Cardiac muscle cell (in vitro differentiated cells and primary cell): Measurements from ENCODE around the gene TMEM235. TPM values are rescaled to one million over a fixed set of nuclear protein-coding genes. Genes with fewer than 3 reads are reported as not detected.

Experiments used
- DNase-seq, 2 donors: peaks; one replicate each; pipeline versions ENCODE4 v3.0.0 to v3.0.0-alpha.2; 2010 to 2017; ENCODE audit warnings: low read depth in 1 of 2, low spot score in 1 of 2
- H3K27ac ChIP-seq: fragments of 200-600 bp; sonication (generic); 2 replicates; pipeline ENCODE4 v1.5.1; 2016
- H3K27me3 ChIP-seq: fragments of 200-600 bp; sonication (generic); 2 replicates; pipeline ENCODE4 v1.6.0; 2016; ENCODE audit warnings: control low read depth
- H3K36me3 ChIP-seq: fragments of 200-600 bp; sonication (generic); 2 replicates; pipeline ENCODE4 v1.5.1; 2016; ENCODE audit warnings: control low read depth
- H3K4me1 ChIP-seq: fragments of 200-600 bp; sonication (generic); 2 replicates; pipeline ENCODE4 v1.8.1; 2017; ENCODE audit warnings: low read depth, mild to moderate bottlenecking, mixed run types
- H3K4me3 ChIP-seq: fragments of 200-600 bp; sonication (generic); 2 replicates; pipeline ENCODE4 v1.5.1; 2016; ENCODE audit warnings: mild to moderate bottlenecking
- H3K9me3 ChIP-seq: fragments of 200-600 bp; sonication (generic); 2 replicates; pipeline ENCODE4 v1.5.1; 2017; ENCODE audit warnings: low read depth, mild to moderate bottlenecking, control low read depth
- CTCF ChIP-seq: IDR thresholded peaks from 2 replicates; pipeline ENCODE4 v1.5.1; 2012; ENCODE audit warnings: low read depth, mild to moderate bottlenecking, low read length
- polyA plus RNA-seq: library from polyadenylated mRNA; unstranded; fragments of >200 nt; fragmentation: Nextera tagmentation; extraction: Ambion mirVana; gene quantifications from 2 replicates; pipeline ENCODE4 v1.2.1, GENCODE V29; 2016
- total RNA-seq: library from RNA; depleted of rRNA; stranded (reverse); fragments of >200 nt; gene quantifications from 2 replicates; pipeline ENCODE4 v1.2.3, GENCODE V29; 2016

Gene TMEM235
- total and polyA plus RNA-seq, 2 experiments from 2014 or later, result 2.0 to 2.3 TPM

- H3K36me3 ChIP-seq, result no peaks in the 10 kb centered on the region
- DNase-seq, result no peak
- no peak for TF ChIP-seq CTCF
- no peaks in the 10 kb centered on the region for H3K27me3 ChIP-seq
- H3K9me3 ChIP-seq, result no peaks in the 10 kb centered on the region
- no peak overlapping the region for H3K4me3 ChIP-seq
- H3K4me1 ChIP-seq, result peaks cover 40% of the 10 kb centered on the region
- peak overlapping the region; percentile 76 for H3K27ac ChIP-seq
These were observed 32.4 kb downstream of the TMEM235 start for GRCh38 chr17:78263736-78264340.

- H3K36me3 ChIP-seq, result no peaks in the 10 kb centered on the region
- no peak for TF ChIP-seq CTCF
- H3K27ac ChIP-seq, result no peak overlapping the region
- H3K9me3 ChIP-seq, result no peaks in the 10 kb centered on the region
- H3K4me3 ChIP-seq, result no peak overlapping the region
- DNase-seq, result no peak
- peaks cover 43% of the 10 kb centered on the region for H3K4me1 ChIP-seq
- H3K27me3 ChIP-seq, result no peaks in the 10 kb centered on the region
These were observed 33.2 kb downstream of the TMEM235 start for GRCh38 chr17:78264590-78264989.

GRCh38 chr17:78265121-78265520 lies 33.7 kb downstream of the TMEM235 start:
- Histone ChIP-seq H3K27ac (no peak overlapping the region), H3K4me3 (no peak overlapping the region), H3K27me3 (no peaks in the 10 kb centered on the region), H3K4me1 (peaks cover 46% of the 10 kb centered on the region), H3K36me3 (no peaks in the 10 kb centered on the region), H3K9me3 (no peaks in the 10 kb centered on the region)
- TF ChIP-seq CTCF, result no peak
- DNase-seq, result no peak

GRCh38 chr17:78266231-78266631 lies 34.8 kb downstream of the TMEM235 start:
- no peak overlapping the region for H3K4me3 ChIP-seq
- no peaks in the 10 kb centered on the region for H3K36me3 ChIP-seq
- TF ChIP-seq CTCF, result no peak
- H3K4me1 ChIP-seq, result peaks cover 46% of the 10 kb centered on the region
- no peak for DNase-seq
- no peaks in the 10 kb centered on the region for H3K9me3 ChIP-seq
- H3K27me3 ChIP-seq, result no peaks in the 10 kb centered on the region
- peak overlapping the region; percentile 33 for H3K27ac ChIP-seq

GRCh38 chr17:78266771-78267170 lies 35.3 kb downstream of the TMEM235 start:
- TF ChIP-seq CTCF, result no peak
- H3K4me3 ChIP-seq, result no peak overlapping the region
- no peaks in the 10 kb centered on the region for H3K9me3 ChIP-seq
- DNase-seq, result no peak
- no peaks in the 10 kb centered on the region for H3K27me3 ChIP-seq
- H3K36me3 ChIP-seq, result no peaks in the 10 kb centered on the region
- H3K27ac ChIP-seq, result peak overlapping the region; percentile 18
- peaks cover 48% of the 10 kb centered on the region for H3K4me1 ChIP-seq
